Measurements from ENCODE around the gene PRR36. TPM values are rescaled to one million over a fixed set of nuclear protein-coding genes. Genes with fewer than 3 reads are reported as not detected.
A peak's percentile ranks its signal among the peaks of the same experiment; 100 is the strongest.

The PRR36 gene
- total and polyA plus RNA-seq, 10 of the 15 experiments (the other 5 are each of a cell fraction or from before 2014, with no cell fraction given): 0.04 TPM; not detected in 9

- WGBS (ENCODE audit: insufficient coverage, insufficient replicate concordance, low lambda C conversion rate, missing lambda C conversion rate): 78% methylated on average over 11 of the region's 11 CpGs
- CTCF ChIA-PET: no interaction called here
- RAD21 ChIA-PET (ENCODE audit: unreplicated experiment): no interaction called here
- Histone ChIP-seq H3K27ac (ENCODE audit: control insufficient read depth, insufficient read depth) (no peak overlapping the region), H3K4me3 (no peak overlapping the region), H3K9me3 (replicated peaks; ENCODE audit: control insufficient read depth, insufficient read depth, low read length) (no peaks in the 10 kb centered on the region; the same call in 2 of the 3 replicates), H3K9ac (ENCODE audit: control insufficient read depth, insufficient read depth, low read length) (no peak overlapping the region), H3K79me2 (ENCODE audit: control insufficient read depth, insufficient read depth, low read length) (no peaks in the 10 kb centered on the region), H4K20me1 (ENCODE audit: control insufficient read depth, insufficient read depth) (no peaks in the 10 kb centered on the region), H2AFZ (ENCODE audit: control insufficient read depth, low read depth, low read length) (no peak overlapping the region), H3K27me3 (replicated peaks in 1 of 2; ENCODE audit: control insufficient read depth in 2 of 2, insufficient read depth in 2 of 2, low read length in 1 of 2) (no peaks in the 10 kb centered on the region), H3K4me1 (ENCODE audit: control insufficient read depth, insufficient read depth, low read length) (peaks cover 3% of the 10 kb centered on the region; the same call in 1 of the 2 replicates), H3K4me2 (ENCODE audit: control insufficient read depth, insufficient read depth) (no peak overlapping the region), H3K36me3 (ENCODE audit: control insufficient read depth in 2 of 2, insufficient read depth in 2 of 2, low read length in 1 of 2) (no peaks in the 10 kb centered on the region)
- TF ChIP-seq IRF3 (IDR thresholded peaks at IDR 0.05) (no peak), TAF1 (IDR thresholded peaks at IDR 0.05; ENCODE audit: borderline replicate concordance, low read depth, low read length) (no peak), FOS (IDR thresholded peaks at IDR 0.05; ENCODE audit: borderline replicate concordance, extremely low read depth, insufficient read length) (no peak), ZNF384 (IDR thresholded peaks at IDR 0.05; ENCODE audit: borderline replicate concordance, low read depth, low read length) (no peak), NFXL1 (IDR thresholded peaks at IDR 0.05; ENCODE audit: borderline replicate concordance) (no peak), ZBTB4 (CRISPR knock-in tag; IDR thresholded peaks at IDR 0.05) (no peak), ZNF274 (IDR thresholded peaks at IDR 0.05; ENCODE audit: insufficient read depth, insufficient read length) (no peak), SP1 (IDR thresholded peaks at IDR 0.05; ENCODE audit: low read depth, low read length) (no peak), SIN3A (IDR thresholded peaks at IDR 0.05; ENCODE audit: low read depth, low read length) (no peak), YBX1 (IDR thresholded peaks at IDR 0.05) (no peak), JUNB (IDR thresholded peaks at IDR 0.05) (no peak)
- TF ChIP-seq, protein P1, sequence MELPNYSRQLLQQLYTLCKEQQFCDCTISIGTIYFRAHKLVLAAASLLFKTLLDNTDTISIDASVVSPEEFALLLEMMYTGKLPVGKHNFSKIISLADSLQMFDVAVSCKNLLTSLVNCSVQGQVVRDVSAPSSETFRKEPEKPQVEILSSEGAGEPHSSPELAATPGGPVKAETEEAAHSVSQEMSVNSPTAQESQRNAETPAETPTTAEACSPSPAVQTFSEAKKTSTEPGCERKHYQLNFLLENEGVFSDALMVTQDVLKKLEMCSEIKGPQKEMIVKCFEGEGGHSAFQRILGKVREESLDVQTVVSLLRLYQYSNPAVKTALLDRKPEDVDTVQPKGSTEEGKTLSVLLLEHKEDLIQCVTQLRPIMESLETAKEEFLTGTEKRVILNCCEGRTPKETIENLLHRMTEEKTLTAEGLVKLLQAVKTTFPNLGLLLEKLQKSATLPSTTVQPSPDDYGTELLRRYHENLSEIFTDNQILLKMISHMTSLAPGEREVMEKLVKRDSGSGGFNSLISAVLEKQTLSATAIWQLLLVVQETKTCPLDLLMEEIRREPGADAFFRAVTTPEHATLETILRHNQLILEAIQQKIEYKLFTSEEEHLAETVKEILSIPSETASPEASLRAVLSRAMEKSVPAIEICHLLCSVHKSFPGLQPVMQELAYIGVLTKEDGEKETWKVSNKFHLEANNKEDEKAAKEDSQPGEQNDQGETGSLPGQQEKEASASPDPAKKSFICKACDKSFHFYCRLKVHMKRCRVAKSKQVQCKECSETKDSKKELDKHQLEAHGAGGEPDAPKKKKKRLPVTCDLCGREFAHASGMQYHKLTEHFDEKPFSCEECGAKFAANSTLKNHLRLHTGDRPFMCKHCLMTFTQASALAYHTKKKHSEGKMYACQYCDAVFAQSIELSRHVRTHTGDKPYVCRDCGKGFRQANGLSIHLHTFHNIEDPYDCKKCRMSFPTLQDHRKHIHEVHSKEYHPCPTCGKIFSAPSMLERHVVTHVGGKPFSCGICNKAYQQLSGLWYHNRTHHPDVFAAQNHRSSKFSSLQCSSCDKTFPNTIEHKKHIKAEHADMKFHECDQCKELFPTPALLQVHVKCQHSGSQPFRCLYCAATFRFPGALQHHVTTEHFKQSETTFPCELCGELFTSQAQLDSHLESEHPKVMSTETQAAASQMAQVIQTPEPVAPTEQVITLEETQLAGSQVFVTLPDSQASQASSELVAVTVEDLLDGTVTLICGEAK (IDR thresholded peaks at IDR 0.05; ENCODE audit: borderline replicate concordance): no peak
- TF ChIP-seq, protein P2, sequence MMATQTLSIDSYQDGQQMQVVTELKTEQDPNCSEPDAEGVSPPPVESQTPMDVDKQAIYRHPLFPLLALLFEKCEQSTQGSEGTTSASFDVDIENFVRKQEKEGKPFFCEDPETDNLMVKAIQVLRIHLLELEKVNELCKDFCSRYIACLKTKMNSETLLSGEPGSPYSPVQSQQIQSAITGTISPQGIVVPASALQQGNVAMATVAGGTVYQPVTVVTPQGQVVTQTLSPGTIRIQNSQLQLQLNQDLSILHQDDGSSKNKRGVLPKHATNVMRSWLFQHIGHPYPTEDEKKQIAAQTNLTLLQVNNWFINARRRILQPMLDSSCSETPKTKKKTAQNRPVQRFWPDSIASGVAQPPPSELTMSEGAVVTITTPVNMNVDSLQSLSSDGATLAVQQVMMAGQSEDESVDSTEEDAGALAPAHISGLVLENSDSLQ (IDR thresholded peaks at IDR 0.05): no peak
- TF ChIP-seq, protein P3, sequence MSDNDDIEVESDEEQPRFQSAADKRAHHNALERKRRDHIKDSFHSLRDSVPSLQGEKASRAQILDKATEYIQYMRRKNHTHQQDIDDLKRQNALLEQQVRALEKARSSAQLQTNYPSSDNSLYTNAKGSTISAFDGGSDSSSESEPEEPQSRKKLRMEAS (IDR thresholded peaks at IDR 0.05; ENCODE audit: low read depth, low read length): no peak
- DNase-seq (ENCODE audit: low read depth, low spot score) (no peak), ATAC-seq (no peak), FAIRE-seq (peak; percentile 69)
- intact Hi-C loops (cut with micrococcal nuclease; ENCODE audit: unreplicated experiment): no loop called here
- in situ Hi-C loops (cut with MboI): no loop called here
- POLR2A ChIA-PET: no interaction called here
- BruUV-seq (replicated peaks): no TSS peak
- SMC1A ChIA-PET (ENCODE audit: uncharacterized antibody, unreplicated experiment): no interaction called here
Measured at GRCh38 chr19:7841751-7842660, 32.2 kb downstream of the PRR36 start.
